Measurements from ENCODE around the gene KCNAB2. TPM values are rescaled to one million over a fixed set of nuclear protein-coding genes. Genes with fewer than 3 reads are reported as not detected.

Gene KCNAB2
- 6.9 to 8.2 TPM (median 7.7 TPM) in 5 replicates for total RNA-seq (2022; extraction: Qiagen RNA extraction)

DNA sequence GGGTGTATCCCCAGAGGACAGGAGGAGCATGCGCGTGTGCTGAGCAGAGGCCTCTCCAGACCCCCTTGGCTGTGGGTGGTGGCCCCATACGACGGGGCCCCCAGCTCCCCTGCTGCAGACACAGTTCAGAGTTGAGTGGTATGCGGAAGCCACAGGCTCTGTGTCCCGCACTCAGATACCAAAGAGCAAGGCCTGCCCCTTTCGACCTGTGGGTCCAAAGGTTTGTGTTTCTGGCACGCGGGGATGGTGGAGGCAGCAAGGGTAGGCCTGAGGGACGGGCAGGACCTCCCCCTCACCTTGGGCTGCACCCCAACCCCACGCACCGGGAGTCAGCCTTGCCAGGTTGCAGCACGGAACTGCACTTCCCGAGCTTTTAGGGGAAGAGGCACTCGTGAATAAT, at the start of gene KCNAB2:
TSS of gene KCNAB2 (plus strand) at position 328 of the 400 bp plus-strand sequence. CDS start 5,649 bp downstream, outside the sequence.

Other genes starting within 250 kb of the KCNAB2 start
- 4.2 to 5.8 TPM (median 5.3 TPM) in 5 replicates for gene NPHP4, start 53.5 kb upstream of the KCNAB2 start, total RNA-seq (2022; extraction: Qiagen RNA extraction)
- gene CHD5, start 134.4 kb downstream of the KCNAB2 start, total RNA-seq (2022; extraction: Qiagen RNA extraction) = 1.5 to 2.8 TPM (median 1.8 TPM) in 5 replicates
- gene RPL22, start 153.7 kb downstream of the KCNAB2 start, total RNA-seq (2022; extraction: Qiagen RNA extraction) = 284 to 448 TPM (median 429 TPM) in 5 replicates
- 9.4 to 13.8 TPM (median 11.3 TPM) in 5 replicates for gene RNF207, start 160.2 kb downstream of the KCNAB2 start, total RNA-seq (2022; extraction: Qiagen RNA extraction)
- gene ICMT, start 190.1 kb downstream of the KCNAB2 start, total RNA-seq (2022; extraction: Qiagen RNA extraction) = 51.0 to 56.7 TPM (median 53.3 TPM) in 5 replicates
- gene HES3, start 198.3 kb downstream of the KCNAB2 start, total RNA-seq (2022; extraction: Qiagen RNA extraction) = not detected in 5 replicates
- 4.8 to 7.7 TPM (median 7.4 TPM) in 5 replicates for gene GPR153, start 215.2 kb downstream of the KCNAB2 start, total RNA-seq (2022; extraction: Qiagen RNA extraction)